ENCODE results near the gene HTR1B.

The HTR1B gene

GRCh38 chr6:77448546-77448945 is 14.7 kb downstream of the HTR1B start:
- no peak for DNase-seq (ENCODE audit: low spot score)
- no peak overlapping the region for H3K27ac ChIP-seq
- TF ChIP-seq CTCF (conservative IDR thresholded peaks at IDR 0.05; ENCODE audit: low read depth) = no peak
- POLR2A ChIA-PET (ENCODE audit: low non-redundant PET) = no interaction called here
- CTCF ChIA-PET = no interaction called here

DNA sequence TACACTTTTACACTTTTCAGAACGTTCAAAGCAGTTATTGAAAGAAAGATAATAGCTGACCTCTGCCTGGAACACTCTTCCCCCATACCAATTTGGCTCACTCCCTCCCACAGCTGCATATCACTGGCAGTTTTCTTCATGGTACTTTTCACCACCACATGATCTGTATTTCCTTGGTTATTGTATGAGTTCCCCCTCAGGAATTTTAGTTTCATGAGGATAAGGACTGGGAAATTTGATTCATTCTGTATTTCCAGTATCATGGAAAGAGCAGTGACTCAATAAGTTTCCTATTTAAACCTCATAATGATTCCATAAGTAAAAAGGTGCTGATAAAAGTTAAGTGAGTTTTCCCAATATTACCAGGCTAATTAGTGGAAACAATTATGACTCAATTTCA is 16.0 kb downstream of the HTR1B start:
- H3K27ac ChIP-seq = no peak overlapping the region
- CTCF ChIA-PET = no interaction called here
- no peak for TF ChIP-seq CTCF (conservative IDR thresholded peaks at IDR 0.05; ENCODE audit: low read depth)
- POLR2A ChIA-PET (ENCODE audit: low non-redundant PET) = no interaction called here
- DNase-seq (ENCODE audit: low spot score) = no peak

DNA sequence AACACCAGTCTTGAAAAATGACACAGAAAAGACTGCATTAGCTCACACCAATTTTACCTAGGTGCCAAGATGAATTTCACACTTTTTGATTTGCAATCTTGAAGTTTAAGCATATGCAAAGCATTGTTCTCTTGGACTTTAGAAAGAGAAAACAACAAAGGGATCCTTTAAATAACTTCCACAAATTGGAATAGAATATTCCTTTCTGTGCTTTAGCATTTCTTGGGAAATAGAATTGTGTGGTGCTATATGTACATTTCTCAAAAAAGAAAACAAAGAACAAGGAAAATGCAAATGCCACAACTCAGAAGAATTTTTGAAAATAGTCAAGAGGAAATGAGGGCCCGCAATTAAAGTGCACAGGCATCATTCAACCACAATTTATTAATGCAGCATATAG is 17.0 kb downstream of the HTR1B start:
- no peak for DNase-seq (ENCODE audit: low spot score)
- TF ChIP-seq CTCF (conservative IDR thresholded peaks at IDR 0.05; ENCODE audit: low read depth) = no peak
- CTCF ChIA-PET = interaction anchor here (0.7 kb wide), 1 partner anchor 15 kb away, joined by 3 read pairs; no protein-coding TSS in a partner anchor
- POLR2A ChIA-PET (ENCODE audit: low non-redundant PET) = no interaction called here
- H3K27ac ChIP-seq = no peak overlapping the region

- ChIA-PET POLR2A (ENCODE audit: low non-redundant PET) (no interaction called here), CTCF (no interaction called here)
- no peak for DNase-seq (ENCODE audit: low spot score)
- no peak for TF ChIP-seq CTCF (conservative IDR thresholded peaks at IDR 0.05; ENCODE audit: low read depth)
- H3K27ac ChIP-seq = no peak overlapping the region
Observed at GRCh38 chr6:77445214-77445613, 18.1 kb downstream of the HTR1B start.

DNA sequence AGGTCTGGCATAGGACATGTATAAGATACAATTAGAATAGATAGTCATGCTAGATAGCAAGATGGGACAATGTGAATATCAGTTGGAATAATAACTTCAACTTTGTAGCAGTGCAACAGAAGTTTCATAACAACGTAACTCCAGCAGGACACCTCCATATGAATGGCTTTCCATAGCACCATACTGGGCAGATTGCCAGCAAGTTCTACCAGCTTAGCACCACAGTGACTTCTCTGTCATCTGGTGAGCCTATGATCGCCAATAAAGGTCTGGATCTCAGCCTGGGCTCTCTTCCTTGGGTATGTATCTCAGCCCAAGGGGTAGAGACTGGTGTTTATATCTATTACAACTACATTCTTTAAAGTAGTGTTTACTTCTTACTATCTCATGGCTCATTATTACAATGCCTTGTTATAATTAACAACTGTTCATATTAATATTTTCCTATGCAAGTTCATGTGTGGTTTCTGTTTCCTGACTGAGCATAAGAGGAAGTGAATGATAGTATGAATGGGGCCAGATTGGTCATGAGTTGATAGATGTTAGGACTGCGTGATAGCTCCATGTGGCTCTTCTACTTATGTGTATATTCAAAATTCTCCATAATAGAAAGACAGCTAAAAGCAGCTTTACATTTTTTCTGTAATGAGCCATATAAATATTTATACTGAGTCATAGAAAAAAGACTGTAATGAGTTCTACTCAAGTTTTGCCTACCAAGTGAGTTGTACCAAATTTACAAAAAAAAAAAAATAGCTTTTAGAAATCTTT is 22.9 kb downstream of the HTR1B start:
- TF ChIP-seq CTCF (conservative IDR thresholded peaks at IDR 0.05; ENCODE audit: low read depth) = no peak
- H3K27ac ChIP-seq = no peak overlapping the region
- CTCF ChIA-PET = no interaction called here
- POLR2A ChIA-PET (ENCODE audit: low non-redundant PET) = no interaction called here
- DNase-seq (ENCODE audit: low spot score) = no peak

DNA sequence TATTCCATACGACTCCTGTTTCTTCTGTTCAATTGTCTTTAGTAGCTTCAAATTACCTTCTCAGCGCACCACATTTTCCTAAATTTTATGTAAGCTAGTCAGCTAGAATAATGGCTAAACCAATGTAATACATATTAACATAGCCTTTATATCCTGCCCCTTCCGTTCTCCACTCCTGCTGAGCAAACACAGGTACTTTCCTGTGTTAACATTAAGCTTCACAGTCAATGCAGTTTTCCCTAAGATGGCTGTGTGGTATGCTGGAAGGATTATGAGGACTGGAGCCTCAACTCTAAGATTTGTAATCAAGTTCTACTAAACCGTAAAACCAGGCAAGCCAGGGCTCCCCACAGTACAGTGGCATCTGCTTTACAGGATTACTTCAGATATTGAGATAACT is 29.4 kb downstream of the HTR1B start:
- no peak for TF ChIP-seq CTCF (conservative IDR thresholded peaks at IDR 0.05; ENCODE audit: low read depth)
- ChIA-PET CTCF (no interaction called here), POLR2A (ENCODE audit: low non-redundant PET) (no interaction called here)
- DNase-seq (ENCODE audit: low spot score) = no peak
- H3K27ac ChIP-seq = no peak overlapping the region
